Measurements from ENCODE around the gene SLC6A1. TPM values are rescaled to one million over a fixed set of nuclear protein-coding genes. Genes with fewer than 3 reads are reported as not detected.

SLC6A1 gene
- total RNA-seq, 1 donor from 2014 or later: not detected

DNA sequence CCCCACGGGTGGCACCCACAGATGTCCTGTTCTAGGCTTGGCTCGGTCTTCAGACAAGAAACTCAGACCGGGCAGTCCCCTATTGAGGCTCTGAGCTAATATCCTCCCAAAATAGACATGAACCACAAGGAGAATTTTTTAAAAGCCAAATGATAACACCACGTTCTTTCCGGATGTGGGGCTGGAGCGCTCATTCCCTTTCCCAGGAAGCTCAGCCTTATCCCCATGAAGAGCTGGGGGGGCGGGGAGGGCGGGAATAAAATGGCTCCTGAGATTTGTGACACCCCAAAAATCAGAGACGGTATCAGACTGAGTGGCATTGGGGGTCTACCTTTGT lies 1.1 kb downstream of the SLC6A1 start:
- Mint-ChIP-seq H3K27me3 (peaks cover 50% of the 10 kb centered on the region), H3K36me3 (ENCODE audit: low read depth) (no peaks in the 10 kb centered on the region), H3K27ac (no peak overlapping the region), H3K9me3 (no peaks in the 10 kb centered on the region), H3K4me1 (peaks cover 6% of the 10 kb centered on the region), H3K4me3 (no peak overlapping the region)
- intact Hi-C loops (cut with micrococcal nuclease): no loop called here
- no peak for DNase-seq

DNA sequence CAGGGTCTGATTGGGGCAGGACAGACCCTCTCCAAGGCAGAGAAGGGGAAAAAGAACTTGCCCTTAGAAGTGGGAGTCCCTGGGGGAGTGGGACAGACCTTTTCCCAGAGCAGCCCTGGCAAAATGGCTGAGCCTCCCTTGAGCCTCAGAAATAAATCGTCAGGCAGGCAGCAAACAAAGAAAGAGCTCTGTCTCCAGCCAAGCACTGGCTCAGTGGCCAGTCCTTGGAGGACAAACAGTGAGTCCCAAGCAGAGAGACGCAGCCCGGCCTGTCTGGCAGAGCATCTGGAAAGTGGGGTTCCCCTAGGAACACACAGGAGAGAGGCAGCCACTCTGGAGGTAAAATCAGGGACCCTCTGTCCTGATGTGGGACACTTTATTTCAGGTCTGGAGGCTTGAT lies 1.8 kb downstream of the SLC6A1 start:
- no peak for DNase-seq
- Mint-ChIP-seq H3K27ac (no peak overlapping the region), H3K9me3 (no peaks in the 10 kb centered on the region), H3K4me3 (no peak overlapping the region), H3K27me3 (peaks cover 50% of the 10 kb centered on the region), H3K36me3 (ENCODE audit: low read depth) (no peaks in the 10 kb centered on the region), H3K4me1 (peaks cover 6% of the 10 kb centered on the region)
- intact Hi-C loops (cut with micrococcal nuclease): no loop called here

GRCh38 chr3:10995871-10996270 lies 3.3 kb downstream of the SLC6A1 start:
- H3K36me3 Mint-ChIP-seq (ENCODE audit: low read depth): no peaks in the 10 kb centered on the region
- H3K27me3 Mint-ChIP-seq: peaks cover 41% of the 10 kb centered on the region
- H3K27ac Mint-ChIP-seq: no peak overlapping the region
- H3K4me1 Mint-ChIP-seq: peaks cover 6% of the 10 kb centered on the region
- H3K4me3 Mint-ChIP-seq: no peak overlapping the region
- intact Hi-C loops (cut with micrococcal nuclease): no loop called here
- no peak for DNase-seq
- H3K9me3 Mint-ChIP-seq: no peaks in the 10 kb centered on the region

DNA sequence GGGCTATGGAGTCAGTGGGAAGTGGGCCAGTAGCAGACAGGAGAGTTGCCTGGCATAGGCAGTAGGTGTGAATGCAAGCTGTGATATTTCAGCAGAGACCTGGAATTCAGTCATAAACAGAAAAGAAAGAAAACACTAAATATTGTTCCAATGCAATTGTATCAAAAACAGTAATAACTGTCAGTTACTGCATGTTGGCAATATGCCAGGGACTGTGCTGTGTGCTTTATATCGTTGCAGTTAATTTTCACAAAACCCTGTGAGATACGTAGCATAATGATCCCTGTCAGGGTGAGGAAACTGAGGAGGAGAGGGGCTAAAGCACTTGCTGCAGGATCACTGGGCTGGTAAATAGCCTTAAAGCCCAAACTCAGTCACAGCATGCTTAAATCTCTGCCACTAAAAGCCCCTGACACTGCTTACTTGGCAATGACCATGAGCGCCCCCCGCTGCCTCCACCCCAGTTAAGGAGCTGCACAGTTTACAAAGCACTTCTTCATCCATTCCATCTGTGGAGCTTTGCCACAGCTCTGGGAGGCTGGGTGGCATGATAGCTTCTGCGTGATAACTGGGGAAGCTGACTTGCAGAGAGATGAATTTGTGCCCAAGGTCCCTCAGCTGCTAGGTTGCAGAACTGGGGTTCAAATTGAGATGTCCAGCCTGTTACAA lies 3.9 kb downstream of the SLC6A1 start:
- peaks cover 3% of the 10 kb centered on the region for H3K4me1 Mint-ChIP-seq
- no peak for DNase-seq
- H3K36me3 Mint-ChIP-seq (ENCODE audit: low read depth): no peaks in the 10 kb centered on the region
- H3K27me3 Mint-ChIP-seq: peaks cover 40% of the 10 kb centered on the region
- H3K9me3 Mint-ChIP-seq: no peaks in the 10 kb centered on the region
- no peak overlapping the region for H3K4me3 Mint-ChIP-seq
- H3K27ac Mint-ChIP-seq: no peak overlapping the region
- intact Hi-C loops (cut with micrococcal nuclease): no loop called here

GRCh38 chr3:10997196-10997595 lies 4.6 kb downstream of the SLC6A1 start:
- intact Hi-C loops (cut with micrococcal nuclease): no loop called here
- no peaks in the 10 kb centered on the region for H3K9me3 Mint-ChIP-seq
- no peak overlapping the region for H3K4me3 Mint-ChIP-seq
- no peak for DNase-seq
- peaks cover 33% of the 10 kb centered on the region for H3K27me3 Mint-ChIP-seq
- H3K4me1 Mint-ChIP-seq: no peaks in the 10 kb centered on the region
- H3K27ac Mint-ChIP-seq: no peak overlapping the region
- H3K36me3 Mint-ChIP-seq (ENCODE audit: low read depth): no peaks in the 10 kb centered on the region

DNA sequence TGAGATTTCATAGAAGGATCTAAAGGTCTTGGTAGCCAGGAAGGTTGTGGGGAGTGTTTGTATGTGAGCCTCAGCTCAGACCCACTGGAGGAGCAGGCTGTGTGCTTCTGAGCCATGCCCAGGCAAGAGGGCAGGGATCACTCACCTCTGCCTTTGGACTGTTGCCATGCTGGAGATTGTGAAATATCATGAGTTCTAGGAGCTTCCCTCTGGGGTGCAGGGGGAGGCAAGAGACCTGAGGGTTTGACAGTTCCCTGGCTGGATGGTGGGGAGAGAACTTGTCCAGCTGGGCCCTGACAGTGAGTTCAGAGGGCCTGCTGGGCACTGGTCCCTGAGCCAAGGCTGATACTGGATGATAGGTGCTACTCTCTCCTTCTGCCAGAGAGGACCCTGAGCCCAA lies 6.0 kb downstream of the SLC6A1 start:
- intact Hi-C loops (cut with micrococcal nuclease): no loop called here
- no peak overlapping the region for H3K27ac Mint-ChIP-seq
- no peak for DNase-seq

GRCh38 chr3:10999221-11000107 lies 6.9 kb downstream of the SLC6A1 start:
- no peak for DNase-seq
- H3K4me3 Mint-ChIP-seq: no peak overlapping the region
- peaks cover 17% of the 10 kb centered on the region for H3K27me3 Mint-ChIP-seq
- H3K27ac Mint-ChIP-seq: no peak overlapping the region
- intact Hi-C loops (cut with micrococcal nuclease): no loop called here
- H3K9me3 Mint-ChIP-seq: no peaks in the 10 kb centered on the region
- H3K36me3 Mint-ChIP-seq (ENCODE audit: low read depth): no peaks in the 10 kb centered on the region
- no peaks in the 10 kb centered on the region for H3K4me1 Mint-ChIP-seq

More for the DNA sequence above, 6.0 kb downstream of the SLC6A1 start:
- peaks cover 25% of the 10 kb centered on the region for H3K27me3 Mint-ChIP-seq
- no peaks in the 10 kb centered on the region for H3K4me1 Mint-ChIP-seq
- no peaks in the 10 kb centered on the region for H3K36me3 Mint-ChIP-seq (ENCODE audit: low read depth)
- H3K9me3 Mint-ChIP-seq: no peaks in the 10 kb centered on the region
- no peak overlapping the region for H3K4me3 Mint-ChIP-seq

GRCh38 chr3:11000528-11000927 lies 8.0 kb downstream of the SLC6A1 start:
- no peak for DNase-seq
- no peaks in the 10 kb centered on the region for H3K36me3 Mint-ChIP-seq (ENCODE audit: low read depth)
- H3K27me3 Mint-ChIP-seq: peaks cover 8% of the 10 kb centered on the region
- no peak overlapping the region for H3K27ac Mint-ChIP-seq
- intact Hi-C loops (cut with micrococcal nuclease): no loop called here
- H3K9me3 Mint-ChIP-seq: no peaks in the 10 kb centered on the region
- no peak overlapping the region for H3K4me3 Mint-ChIP-seq
- H3K4me1 Mint-ChIP-seq: no peaks in the 10 kb centered on the region

GRCh38 chr3:11001020-11001657 lies 8.6 kb downstream of the SLC6A1 start:
- Mint-ChIP-seq H3K4me1 (no peaks in the 10 kb centered on the region), H3K27me3 (peaks cover 6% of the 10 kb centered on the region), H3K36me3 (ENCODE audit: low read depth) (no peaks in the 10 kb centered on the region), H3K9me3 (no peaks in the 10 kb centered on the region), H3K4me3 (no peak overlapping the region), H3K27ac (no peak overlapping the region)
- DNase-seq: no peak
- intact Hi-C loops (cut with micrococcal nuclease): no loop called here

- intact Hi-C loops (cut with micrococcal nuclease): no loop called here
- Mint-ChIP-seq H3K9me3 (no peaks in the 10 kb centered on the region), H3K27me3 (peaks cover 6% of the 10 kb centered on the region), H3K4me1 (no peaks in the 10 kb centered on the region), H3K4me3 (no peak overlapping the region), H3K36me3 (ENCODE audit: low read depth) (no peaks in the 10 kb centered on the region), H3K27ac (no peak overlapping the region)
- DNase-seq: no peak
Measured at GRCh38 chr3:11001658-11002021, 9.1 kb downstream of the SLC6A1 start.

- no peaks in the 10 kb centered on the region for H3K36me3 Mint-ChIP-seq (ENCODE audit: low read depth)
- peaks cover 6% of the 10 kb centered on the region for H3K27me3 Mint-ChIP-seq
- H3K27ac Mint-ChIP-seq: no peak overlapping the region
- no peaks in the 10 kb centered on the region for H3K4me1 Mint-ChIP-seq
- intact Hi-C loops (cut with micrococcal nuclease): no loop called here
- H3K4me3 Mint-ChIP-seq: no peak overlapping the region
- no peak for DNase-seq
- H3K9me3 Mint-ChIP-seq: no peaks in the 10 kb centered on the region
Measured at GRCh38 chr3:11002371-11002807, 9.8 kb downstream of the SLC6A1 start.

- intact Hi-C loops (cut with micrococcal nuclease): no loop called here
- Mint-ChIP-seq H3K36me3 (ENCODE audit: low read depth) (no peaks in the 10 kb centered on the region), H3K4me1 (no peaks in the 10 kb centered on the region), H3K27ac (no peak overlapping the region), H3K9me3 (no peaks in the 10 kb centered on the region), H3K4me3 (no peak overlapping the region), H3K27me3 (peaks cover 5% of the 10 kb centered on the region)
- DNase-seq: no peak
Measured at GRCh38 chr3:11004563-11004962, 12.0 kb downstream of the SLC6A1 start.

- no peaks in the 10 kb centered on the region for H3K36me3 Mint-ChIP-seq (ENCODE audit: low read depth)
- H3K27ac Mint-ChIP-seq: no peak overlapping the region
- H3K4me1 Mint-ChIP-seq: no peaks in the 10 kb centered on the region
- H3K27me3 Mint-ChIP-seq: peaks cover 5% of the 10 kb centered on the region
- intact Hi-C loops (cut with micrococcal nuclease): no loop called here
- no peaks in the 10 kb centered on the region for H3K9me3 Mint-ChIP-seq
- no peak overlapping the region for H3K4me3 Mint-ChIP-seq
- no peak for DNase-seq
Measured at GRCh38 chr3:11005686-11006256, 13.2 kb downstream of the SLC6A1 start.
